ENCODE measurements around the gene TP73.
A peak's percentile ranks its signal among the peaks of the same experiment; 100 is the strongest.

TP73 gene

DNA sequence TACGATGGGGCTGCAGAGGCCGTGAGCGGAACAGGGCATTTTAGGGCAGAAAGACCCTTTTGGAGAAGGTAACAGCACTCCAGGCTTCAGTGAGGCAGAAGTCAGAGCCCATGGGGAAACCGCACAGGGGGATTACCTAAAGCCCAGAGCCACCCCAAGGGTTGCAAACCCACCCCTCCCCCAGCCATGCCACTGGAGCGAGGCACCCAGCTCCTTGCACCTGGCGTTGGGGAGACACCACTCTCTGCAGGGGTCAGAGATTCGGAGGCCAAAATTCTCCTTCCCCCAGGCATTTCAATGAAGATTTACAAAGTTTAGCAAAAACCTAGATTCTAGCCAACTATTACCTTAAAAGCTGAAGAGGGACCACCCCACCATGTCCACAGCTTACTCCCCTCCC lies 61.5 kb downstream of the TP73 start:
- Mint-ChIP-seq H3K4me1 (peaks cover 18% of the 10 kb centered on the region), H3K4me3 (no peak overlapping the region), H3K36me3 (ENCODE audit: low read depth) (no peaks in the 10 kb centered on the region), H3K27ac (peak overlapping the region in 1 of 3 experiments; percentile 20), H3K9me3 (no peaks in the 10 kb centered on the region), H3K27me3 (ENCODE audit: low read depth) (peaks cover 33% of the 10 kb centered on the region)
- TF ChIP-seq CTCF (IDR thresholded peaks at IDR 0.05; ENCODE audit: unreplicated experiment in 3 of 3): no peak

DNA sequence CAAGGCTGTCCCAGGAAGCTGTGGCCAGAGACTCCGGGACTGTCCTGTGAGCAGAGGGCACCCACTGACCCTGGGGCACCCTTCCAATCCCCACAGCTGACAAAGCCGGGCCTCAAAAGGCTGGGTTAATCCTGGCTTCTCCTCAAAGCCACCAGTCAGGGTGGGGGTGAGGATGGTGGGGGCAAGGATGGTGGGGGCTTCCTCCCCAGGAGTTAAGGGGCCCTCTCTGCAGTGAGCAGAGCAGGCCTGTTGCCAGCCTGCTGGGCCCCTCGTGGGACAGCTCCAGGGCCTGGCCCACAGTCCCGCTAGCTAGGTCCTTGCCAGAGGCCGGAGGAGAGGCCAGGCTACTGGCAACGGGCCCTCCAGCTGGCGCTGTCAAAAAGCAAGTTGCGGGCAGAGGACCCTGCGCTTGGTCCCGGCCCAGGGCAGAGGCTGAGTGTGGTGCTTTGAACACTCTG lies 62.0 kb downstream of the TP73 start:
- TF ChIP-seq CTCF (IDR thresholded peaks at IDR 0.05; ENCODE audit: unreplicated experiment in 3 of 3): no peak
- H3K27me3 Mint-ChIP-seq (ENCODE audit: low read depth): peaks cover 30% of the 10 kb centered on the region
- H3K9me3 Mint-ChIP-seq: no peaks in the 10 kb centered on the region
- H3K36me3 Mint-ChIP-seq (ENCODE audit: low read depth): no peaks in the 10 kb centered on the region
- H3K4me1 Mint-ChIP-seq: peaks cover 18% of the 10 kb centered on the region
- H3K27ac Mint-ChIP-seq: peak overlapping the region in 1 of 3 experiments; percentile 20
- H3K4me3 Mint-ChIP-seq: no peak overlapping the region

DNA sequence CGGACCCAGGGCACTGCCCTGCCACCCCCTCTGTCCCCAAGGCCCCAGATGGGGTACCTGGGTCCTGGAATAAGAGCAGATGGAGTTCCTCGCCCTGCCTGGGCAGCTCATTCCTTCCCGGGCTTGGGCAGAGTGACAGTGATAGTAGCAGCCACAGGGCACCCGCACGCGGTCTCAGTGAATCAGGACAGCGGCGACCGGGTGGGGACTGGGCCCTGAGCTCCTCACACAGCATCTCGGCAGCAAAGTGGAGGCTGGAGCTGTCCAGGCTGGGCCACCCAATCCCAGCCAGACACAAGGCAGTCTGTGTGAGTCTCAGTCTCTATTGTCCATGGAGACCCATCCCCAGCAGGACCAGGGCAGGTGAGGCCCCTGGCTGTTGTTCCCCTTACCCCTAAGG lies 62.5 kb downstream of the TP73 start:
- H3K36me3 Mint-ChIP-seq (ENCODE audit: low read depth): no peaks in the 10 kb centered on the region
- no peak overlapping the region for H3K4me3 Mint-ChIP-seq
- no peak overlapping the region for H3K27ac Mint-ChIP-seq
- peaks cover 28% of the 10 kb centered on the region for H3K27me3 Mint-ChIP-seq (ENCODE audit: low read depth)
- TF ChIP-seq CTCF (IDR thresholded peaks at IDR 0.05; ENCODE audit: unreplicated experiment in 3 of 3): no peak
- H3K9me3 Mint-ChIP-seq: no peaks in the 10 kb centered on the region
- peaks cover 18% of the 10 kb centered on the region for H3K4me1 Mint-ChIP-seq

GRCh38 chr1:3716351-3716750 lies 64.0 kb downstream of the TP73 start:
- H3K27me3 Mint-ChIP-seq (ENCODE audit: low read depth): peaks cover 25% of the 10 kb centered on the region

DNA sequence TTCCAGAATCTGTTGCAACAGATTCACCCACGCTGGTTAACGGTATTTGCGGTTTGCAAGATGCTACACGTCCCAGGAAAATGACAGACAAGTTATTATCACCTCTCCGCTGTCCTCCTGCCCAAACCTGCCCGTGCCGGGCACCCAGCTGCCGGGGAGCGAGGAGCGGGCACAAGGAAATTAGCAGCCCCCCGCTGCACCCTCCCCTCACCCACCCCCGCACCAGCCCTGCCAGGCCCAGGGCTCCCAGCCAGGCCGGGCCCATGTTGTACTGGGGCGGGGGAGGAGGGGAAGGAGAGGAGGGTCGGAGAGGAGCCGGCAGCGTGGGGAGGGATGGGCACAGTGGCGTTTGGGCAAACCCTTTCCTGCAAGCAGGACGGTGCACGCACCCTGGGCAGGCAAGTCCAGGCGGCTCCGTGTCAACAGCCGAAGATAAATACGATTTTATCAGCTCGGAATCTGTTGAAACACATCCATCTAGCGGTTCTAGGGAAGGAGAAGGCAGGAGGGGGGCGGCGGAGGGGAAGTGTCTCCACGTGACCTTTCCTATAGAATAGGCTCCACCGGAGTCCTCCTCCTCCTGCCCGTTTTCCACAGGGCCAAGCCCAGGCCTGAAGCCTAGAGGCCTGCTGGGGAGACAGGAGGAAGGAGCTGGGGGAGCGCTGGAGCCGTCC lies 64.9 kb downstream of the TP73 start:
- Mint-ChIP-seq H3K4me1 (peaks cover 10% of the 10 kb centered on the region), H3K27me3 (ENCODE audit: low read depth) (peaks cover 24% of the 10 kb centered on the region), H3K9me3 (no peaks in the 10 kb centered on the region), H3K27ac (no peak overlapping the region), H3K36me3 (ENCODE audit: low read depth) (no peaks in the 10 kb centered on the region), H3K4me3 (no peak overlapping the region)
- TF ChIP-seq CTCF (IDR thresholded peaks at IDR 0.05; ENCODE audit: unreplicated experiment in 3 of 3): no peak

More at GRCh38 chr1:3716351-3716750, 64.0 kb downstream of the TP73 start:
- Mint-ChIP-seq H3K4me3 (no peak overlapping the region), H3K4me1 (peaks cover 18% of the 10 kb centered on the region), H3K27ac (no peak overlapping the region), H3K9me3 (no peaks in the 10 kb centered on the region), H3K36me3 (ENCODE audit: low read depth) (no peaks in the 10 kb centered on the region)
- TF ChIP-seq CTCF (IDR thresholded peaks at IDR 0.05; ENCODE audit: unreplicated experiment in 3 of 3): no peak

Measured in nephron (organoid).